Dedifferentiated amniotic fluid mesenchymal stem cell (primary cell): Measurements from ENCODE around the gene IYD.
"Not testable (repeated sequence)": the region's sequence is repeated elsewhere in the genome, so short reads cannot be mapped to it uniquely, and the experiment has no call there.

Source experiments
- DNase-seq: peaks from one replicate; pipeline ENCODE4 v3.0.0-alpha.2; 2016; ENCODE audit errors: extremely low spot score

IYD gene

DNA sequence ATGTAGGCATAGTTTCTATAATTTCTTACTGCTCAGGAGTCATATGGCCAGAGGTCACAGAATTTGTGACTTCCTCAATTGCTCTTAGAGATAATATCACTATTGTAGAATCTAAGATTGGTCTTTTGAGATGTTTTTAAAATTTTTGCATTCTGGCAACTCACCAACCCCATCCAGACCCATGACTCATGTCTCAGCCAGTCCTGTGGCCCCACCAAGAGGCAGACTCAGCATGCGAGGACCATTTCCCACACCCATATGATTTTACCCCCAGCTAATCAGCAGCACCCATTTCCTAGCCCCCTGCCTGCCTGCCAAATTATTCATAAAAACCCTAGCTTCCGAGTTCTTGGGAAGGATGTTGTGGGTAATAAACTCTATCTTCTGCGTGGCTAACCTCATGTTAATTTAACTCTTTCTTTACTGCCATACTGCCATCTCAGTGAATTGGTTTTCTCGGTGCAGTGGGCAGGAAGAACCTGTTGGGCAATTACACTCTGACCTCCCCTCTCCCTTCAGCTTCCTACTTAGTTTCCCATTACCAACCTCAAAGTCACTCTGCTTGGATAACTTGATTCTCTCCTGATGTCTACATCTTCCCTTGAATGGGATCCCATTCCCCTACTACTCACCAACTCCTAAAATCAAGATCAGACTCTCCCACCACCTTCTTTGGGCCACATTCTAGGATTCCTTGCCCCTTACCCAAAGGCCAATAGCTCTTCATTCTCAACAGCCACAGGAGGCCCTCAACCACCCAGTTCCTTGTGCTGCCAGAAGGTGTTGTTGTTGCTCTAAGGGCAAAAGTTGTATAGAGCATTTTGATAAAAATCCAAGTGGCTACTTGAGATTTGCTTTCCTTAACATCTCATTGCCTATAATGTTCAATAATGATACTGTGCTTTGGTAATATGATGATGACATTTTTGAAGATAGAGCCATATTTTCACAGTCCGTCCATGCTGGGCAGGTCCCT is 16.2 kb upstream of the IYD start:
- peak; percentile 45 for DNase-seq

DNA sequence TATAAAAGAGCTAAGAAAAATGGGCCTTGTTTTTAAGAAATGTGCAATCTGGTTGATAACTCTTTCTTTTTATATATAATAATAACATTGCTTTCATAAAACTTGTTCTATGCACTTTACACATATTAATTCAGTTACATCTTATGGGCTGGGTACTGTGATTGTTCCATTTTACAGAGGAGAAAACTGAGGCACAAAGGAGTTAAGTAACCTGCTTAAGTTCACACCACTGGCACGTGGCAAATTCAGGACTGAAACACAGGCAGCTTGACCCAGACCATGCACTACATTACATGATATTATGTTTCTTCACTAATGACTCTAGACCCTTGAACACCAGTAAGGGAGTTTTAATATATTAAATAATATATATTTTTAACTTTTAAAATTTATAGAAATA is 15.4 kb upstream of the IYD start:
- DNase-seq = no peak

DNA sequence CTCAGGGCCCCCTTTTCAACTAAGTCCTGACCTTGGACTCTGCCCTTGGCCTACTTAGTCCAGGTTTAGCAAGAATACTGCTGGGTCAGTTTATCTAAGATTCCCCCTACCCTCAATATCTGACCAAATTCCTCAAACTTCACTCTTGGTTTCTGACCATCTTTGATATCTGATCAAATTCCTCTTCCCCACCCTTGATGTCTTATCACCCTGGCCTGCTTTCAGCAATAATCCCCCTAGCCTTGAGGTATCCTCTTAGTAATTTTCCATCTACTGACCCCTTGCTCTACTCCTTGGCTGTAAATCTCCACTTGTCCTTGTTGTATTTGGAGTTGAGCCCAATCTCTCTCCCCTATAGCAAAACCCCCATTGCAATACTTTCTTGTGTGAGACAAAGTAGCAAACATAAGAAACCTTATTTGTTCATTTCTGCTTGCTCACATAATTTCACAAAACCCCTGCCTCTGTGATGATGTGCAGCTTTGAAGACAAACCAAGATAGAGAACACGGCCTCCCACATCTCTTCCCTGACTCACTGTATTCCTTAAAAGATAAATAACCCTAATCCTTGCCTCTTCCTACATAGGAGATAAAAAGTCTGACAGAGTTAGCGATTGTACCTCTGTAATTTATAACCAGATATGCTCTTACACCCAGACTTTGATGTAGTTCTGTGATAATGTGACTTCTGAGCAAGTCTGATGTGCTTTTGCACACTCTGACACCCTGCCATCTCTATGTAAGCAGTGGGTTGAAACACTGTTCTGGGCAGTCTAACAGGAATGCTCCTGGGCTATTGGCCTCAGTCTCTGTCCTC is 13.8 kb upstream of the IYD start:
- no peak for DNase-seq

DNA sequence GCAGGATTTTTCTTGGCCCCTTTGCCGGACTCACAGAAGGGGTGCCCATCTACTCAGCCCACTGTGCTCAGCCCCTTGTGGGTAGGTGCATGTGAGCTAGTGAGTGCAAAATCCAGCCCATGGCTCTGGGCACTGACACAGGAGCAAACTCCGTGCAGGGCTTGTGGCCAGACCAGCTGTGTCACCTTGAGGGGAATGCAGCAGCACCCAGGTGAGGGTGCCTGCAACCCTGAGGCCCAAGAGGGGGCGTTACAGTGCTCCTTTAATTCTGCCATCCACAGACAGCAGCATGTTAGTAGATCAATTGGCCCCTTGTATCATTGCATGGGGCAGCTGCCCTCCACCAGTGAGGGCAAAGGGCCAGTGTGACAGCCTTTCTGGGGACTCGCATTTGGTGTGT is 12.9 kb upstream of the IYD start:
- DNase-seq = no peak

DNA sequence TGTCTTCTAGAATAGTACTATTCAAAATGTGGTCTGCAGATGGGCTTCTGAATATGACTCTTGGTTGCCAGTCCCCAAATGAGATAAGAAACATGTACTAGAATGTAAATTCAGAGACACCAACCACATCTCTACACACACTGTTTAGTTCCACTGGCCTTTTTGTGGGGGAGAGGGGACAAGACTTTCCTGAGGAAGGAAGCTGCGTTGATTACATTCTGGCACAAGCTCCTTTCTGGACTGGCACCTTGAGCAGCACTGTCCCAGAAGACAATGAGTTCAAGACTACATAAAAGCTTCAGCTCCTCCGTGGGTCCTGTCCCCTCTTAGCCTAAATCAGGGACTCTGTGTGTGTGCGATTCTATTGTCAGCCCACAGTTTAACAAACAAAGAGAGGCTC is 6.9 kb upstream of the IYD start:
- no peak for DNase-seq

DNA sequence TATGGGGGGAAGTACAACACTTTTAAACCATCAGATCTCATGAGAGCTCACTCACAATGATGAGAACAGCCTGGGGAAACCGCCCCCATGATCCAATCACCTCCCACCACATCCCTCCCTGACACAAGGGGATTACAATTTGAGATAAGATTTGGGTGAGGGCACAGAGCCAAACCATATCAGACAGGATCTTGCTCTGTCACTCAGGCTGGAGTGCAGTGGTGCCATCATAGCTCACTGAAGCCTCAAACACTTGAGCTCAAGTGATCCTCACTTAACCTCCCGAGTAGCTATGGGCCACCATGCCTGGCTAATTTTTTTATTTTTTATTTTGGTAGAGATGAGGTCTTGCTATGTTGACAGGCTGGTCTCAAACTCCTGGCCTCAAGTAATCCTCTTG is 5.1 kb upstream of the IYD start:
- DNase-seq = no peak

DNA sequence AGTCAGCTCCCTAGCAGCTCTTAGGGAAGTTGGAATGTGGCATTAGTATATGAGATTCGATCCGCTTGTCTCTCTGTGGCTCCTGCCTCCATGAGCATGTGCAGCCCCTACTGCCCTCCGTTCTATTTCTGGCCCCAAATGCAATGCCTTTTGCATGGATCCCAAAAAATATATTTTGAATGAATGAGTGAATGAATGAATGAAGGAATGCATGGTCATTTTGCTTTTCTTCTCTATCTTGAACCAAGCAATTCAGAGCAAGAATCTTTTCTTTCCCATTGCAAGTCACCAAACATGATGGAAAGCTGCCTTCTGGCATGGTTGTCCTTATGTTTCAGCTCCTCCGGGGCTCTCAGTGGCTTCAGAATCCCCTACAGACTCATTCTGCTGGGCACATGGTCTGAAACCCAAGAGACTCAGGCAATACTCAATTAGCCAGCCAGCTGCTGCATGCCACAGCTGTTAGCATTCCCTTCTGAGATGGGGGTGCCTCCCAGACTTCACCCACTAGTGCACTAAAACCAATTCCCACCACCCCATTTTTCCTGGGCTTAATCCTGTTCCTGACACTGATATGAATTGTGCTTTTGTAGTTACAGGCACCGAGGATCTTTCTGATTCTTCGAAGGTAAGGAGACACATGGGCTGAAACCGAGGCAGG is 2.6 kb upstream of the IYD start:
- no peak for DNase-seq

DNA sequence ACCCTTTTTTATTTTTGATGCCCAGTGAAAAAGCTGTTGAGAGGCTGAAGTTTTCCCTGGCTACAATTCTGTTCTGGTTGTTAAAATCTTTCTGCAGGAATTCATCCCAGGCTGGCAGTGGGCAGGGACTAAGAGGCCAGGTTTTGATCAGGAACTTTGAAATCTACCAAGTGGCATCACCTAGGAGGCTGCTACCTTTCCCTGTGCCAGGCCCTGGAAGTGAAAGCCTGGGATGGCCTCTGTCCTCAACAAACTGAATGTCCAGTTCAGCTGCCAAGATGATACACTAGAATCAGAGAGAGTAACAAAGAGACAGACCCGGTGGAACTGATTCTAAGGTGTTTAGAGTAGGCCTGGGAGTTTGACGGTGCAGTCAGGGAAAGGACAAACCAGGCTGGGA is 596 bp downstream of the IYD start:
- no peak for DNase-seq

DNA sequence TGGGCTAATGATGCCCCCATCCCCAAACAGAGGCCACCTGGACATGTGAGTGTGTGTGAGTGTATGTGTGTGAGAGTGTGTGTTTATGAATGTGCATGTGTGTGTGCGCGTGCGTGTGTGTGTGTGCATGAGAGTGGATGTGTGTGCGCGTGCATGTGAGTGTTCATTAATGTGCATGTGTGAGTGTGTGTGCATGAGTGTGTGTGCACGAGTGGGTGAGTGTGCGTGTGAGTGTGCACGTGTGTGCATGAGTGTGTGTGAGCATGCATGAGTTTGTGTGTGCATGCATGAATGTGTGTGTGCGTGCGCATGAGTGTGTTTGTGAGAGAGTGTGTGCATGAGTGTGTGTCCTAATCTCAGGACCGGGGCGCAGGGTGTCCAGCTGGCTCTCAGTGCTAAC is 1.3 kb downstream of the IYD start:
- DNase-seq = no peak

DNA sequence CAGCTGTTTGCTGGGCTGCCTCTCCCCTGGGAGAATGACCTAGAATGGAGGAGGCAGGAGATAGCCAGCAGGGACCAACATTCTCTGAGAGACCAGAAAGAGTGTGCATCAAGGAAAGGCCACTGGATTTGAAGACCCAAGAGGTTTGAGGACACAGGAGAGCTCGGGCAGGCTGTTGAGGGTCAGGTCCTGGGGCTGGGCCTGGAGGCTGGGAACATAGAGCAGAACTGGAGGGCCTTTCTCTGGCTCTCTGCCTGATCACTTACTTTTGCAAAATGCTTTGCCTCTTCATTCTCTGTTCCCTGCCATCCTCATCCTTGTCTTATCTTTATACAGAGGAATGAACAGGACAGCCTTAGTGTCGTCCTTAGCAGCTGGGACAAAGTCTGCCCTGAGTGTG is 2.5 kb downstream of the IYD start:
- no peak for DNase-seq

DNA sequence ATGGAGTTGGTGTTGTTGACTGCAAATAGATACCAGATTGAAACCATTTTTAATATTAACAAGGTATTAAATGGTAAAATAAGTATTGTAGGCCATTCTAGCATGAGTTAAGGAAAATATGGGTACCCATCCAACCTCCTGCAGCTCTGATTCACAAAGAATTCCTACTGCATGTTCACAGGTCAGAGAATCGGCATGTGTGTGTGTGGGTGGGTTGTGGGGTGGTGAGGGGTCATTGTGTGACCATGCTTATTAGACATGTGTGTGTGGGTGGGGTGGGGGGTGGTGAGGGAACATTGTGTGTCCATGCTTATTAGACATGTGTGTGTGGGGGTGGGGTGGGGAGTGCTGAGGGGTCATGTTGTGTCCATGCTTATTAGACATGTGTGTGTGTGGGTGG is 3.2 kb downstream of the IYD start:
- no peak for DNase-seq

DNA sequence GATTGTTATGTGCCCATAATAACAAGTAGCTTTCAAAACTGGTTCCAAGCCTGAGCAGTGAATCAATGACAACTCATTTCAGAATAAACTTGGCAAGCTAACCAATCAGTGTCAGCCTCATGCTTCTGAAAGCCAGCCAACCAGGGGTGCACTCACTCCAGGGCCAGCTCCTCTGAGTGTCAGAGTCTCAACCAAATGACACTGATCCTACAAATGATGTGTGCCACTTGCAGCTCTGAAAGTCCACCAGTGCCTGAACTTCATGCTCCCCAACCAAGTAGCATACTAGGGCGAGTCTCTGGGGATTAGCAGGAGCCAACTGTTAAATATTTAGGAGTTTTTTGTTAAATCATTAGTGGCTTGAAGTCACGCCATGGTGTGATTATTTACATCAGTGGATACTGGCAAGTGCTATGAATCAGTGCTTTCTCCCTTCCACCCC is 4.5 kb downstream of the IYD start:
- DNase-seq = no peak

DNA sequence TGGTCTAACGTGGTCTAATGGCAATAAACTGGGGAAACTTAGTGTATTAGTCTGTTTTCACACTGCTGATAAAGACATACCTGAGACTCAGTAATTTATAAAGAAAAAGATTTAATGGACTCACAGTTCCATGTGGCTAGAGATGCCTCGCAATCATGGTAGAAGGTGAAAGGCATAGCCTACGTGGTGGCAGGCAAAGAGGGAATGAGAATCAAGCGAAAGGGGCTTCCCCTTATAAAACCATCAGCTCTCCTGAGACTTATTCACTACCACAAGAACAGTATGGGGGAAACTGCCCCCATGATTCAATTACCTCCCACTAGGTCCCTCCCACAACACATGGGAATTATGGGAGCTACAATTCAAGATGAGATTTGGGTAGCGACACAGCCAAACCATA is 5.5 kb downstream of the IYD start:
- DNase-seq = not testable (repeated sequence)

DNA sequence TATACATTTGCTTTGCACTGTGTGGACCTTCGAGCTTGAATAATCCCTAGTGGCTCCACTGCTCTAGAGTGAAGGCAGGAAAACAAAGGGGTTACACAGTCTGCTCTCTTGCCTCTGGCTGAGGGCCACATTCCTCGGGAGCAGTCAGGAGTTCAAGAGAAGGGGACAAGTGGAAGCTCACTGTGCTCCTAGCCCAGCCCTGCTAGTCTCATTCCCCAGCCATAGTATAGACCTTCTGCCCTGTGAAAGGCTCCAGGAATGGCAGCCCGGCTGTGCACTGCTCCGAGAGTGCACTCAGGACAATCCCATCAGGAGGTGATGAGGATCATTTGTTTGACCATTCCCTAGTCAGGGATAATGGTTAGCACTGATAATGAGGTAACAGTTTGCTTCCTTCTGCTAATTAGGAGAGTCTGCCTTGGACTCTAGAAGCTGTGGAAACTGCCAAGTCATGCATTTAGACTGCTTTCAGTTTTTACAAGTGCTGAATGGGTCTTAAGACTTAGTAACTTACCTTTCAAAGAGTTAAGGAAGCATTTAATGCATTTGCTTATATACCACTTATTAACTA is 8.5 kb downstream of the IYD start:
- no peak for DNase-seq

DNA sequence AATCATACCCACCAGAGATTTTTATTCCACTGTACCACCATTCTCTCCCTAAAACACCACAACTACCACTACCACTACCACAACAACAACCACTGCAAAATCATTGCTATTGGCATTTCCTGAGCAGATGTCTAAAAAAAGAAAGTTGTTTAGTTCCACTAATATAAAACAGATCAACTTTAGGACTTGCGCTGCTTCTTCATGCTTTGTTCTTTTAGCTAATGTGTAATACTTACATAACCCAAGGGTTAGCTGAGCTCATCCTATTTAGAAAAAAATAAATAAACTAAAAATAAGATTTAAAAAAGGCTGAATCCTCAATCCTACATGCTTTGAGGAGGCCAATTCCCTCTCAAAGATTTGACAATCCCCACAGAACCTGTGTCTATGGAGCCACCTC is 11.4 kb downstream of the IYD start:
- DNase-seq = no peak

DNA sequence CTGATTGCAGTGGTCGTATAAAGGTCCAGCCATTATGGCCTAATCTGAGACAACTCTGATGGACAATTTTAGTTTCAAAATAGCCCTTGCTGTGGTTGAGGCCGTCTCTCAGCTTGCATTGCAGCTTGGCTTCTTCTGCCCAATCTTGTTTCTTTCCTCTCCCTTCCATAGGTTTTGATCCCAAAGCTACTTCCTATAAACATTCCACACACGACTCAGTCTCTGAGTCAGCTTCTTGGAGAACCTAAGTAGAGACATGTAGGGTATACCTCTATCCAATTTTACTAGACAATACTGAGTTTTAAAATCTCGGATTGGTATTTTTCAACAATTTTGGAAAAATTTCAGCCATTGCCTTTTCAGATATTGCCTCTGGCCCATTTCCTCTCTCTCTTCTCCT is 13.4 kb downstream of the IYD start:
- no peak for DNase-seq

DNA sequence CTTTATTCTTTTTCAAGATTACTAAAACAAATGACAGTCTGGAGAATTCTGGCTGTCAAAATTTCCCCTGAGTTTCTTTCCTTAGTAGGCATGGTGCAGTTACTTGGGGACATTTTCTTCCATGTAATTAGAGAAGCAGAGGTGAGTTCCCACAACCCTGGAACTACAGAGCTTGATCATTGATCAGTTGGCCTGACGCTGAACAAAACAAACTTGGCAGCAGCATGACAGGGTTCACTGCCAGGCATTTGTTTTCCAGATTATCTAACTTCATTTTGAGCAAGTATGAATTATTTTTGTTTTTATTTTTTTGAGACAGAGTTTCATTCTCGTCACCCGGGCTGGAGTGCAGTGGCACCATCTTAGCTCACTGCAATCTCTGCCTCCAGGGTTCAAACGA is 22.6 kb downstream of the IYD start:
- no peak for DNase-seq

DNA sequence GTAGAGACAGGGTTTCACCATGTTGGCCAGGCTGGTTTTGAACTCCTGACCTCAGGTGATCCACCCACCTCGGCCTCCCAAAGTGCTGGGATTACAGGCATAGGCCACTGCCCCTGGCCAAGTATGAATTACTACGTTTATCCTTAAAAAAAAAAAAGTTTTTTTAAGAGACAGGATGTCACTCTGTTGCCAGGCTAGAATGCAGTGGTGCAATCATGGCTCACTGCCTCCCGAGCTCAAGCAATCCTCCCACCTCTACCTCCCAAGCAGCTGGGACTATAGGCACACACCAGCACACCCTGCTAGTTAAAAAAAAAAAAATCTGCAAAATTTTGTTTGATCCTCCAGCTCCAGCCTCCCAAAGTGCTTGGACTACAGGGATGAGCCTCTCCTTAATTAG is 23.1 kb downstream of the IYD start:
- no peak for DNase-seq

DNA sequence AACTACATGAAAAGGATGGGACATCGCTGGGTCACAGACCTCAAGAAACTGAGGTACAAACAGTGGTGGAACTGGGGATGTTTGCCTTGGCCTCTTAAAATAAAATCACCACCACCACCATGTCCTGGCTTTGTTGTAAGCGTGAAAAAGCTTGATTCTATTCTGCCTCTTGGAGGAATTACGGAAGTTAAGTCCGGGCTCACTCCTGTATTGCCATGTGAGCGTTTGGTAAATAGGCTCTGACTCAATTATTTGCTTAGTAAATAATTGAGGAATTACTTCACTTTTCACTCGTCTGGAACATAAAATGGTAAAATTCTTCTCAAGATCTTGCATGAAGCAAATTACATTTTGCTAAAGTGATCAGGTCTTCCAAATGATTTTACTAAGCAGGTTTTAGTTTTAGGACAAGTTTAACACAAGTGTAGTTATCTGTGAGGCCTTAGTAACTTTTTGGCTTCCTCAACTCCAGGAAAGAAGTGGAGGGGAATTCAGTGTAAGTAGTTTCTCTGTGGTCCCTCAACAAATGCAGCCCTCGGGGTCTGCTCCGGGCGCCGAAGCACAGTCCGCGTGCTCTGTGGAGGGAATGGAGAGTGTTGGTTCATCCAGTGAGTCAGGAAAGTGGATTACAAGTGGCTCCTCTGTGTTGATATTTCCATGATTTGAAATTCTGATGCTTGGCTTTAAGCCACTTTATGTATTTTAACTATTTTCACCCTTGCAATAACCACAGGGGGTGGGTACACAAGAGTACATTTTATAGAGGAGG is 23.8 kb downstream of the IYD start:
- DNase-seq = no peak

DNA sequence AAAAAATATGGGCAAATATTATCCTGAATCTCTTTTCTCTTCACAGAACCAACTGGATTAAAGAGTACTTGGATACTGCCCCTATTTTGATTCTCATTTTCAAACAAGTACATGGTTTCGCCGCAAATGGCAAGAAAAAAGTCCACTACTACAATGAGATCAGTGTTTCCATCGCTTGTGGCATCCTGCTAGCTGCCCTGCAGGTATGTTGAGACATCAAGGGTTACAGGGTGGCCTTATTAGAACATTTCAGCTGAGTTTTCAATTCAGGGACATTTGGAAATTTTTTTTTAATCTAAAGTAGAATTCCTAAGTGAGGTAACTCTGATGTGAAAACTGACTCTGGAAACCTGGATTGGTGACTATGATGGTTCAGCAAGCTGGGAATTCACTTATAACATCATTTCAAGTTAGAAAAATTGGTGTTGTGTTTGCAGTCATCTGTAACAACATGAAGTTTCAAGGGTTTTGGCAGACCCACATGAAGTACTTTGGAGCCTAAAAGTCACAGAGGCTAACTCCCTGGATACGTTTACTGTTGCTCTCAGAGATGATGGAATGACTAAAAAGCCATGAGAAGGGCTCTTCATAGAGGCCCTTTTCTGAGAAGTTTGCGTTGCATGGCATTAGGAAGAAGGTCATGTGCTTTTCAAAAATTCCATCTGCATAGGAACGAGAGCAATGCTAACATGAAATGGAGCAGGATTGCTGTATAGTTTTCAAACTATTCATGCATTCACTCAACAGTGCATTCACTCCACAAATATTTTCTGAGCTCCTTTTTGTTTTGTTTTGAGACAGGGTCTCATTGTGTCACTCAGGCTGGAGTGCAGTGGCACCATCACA is 25.5 kb downstream of the IYD start:
- no peak for DNase-seq
